Testis (tissue), 2 donors: ENCODE measurements around the gene NCOR1.

ENCODE experiments used
- POLR2A ChIP-seq: fragments of 450-650 bp; IDR thresholded peaks from one replicate; pipeline ENCODE4 v1.6.1; 2017; ENCODE audit warnings: antibody characterized with exemption, mild to moderate bottlenecking, moderate library complexity
- TF ChIP-seq, protein P1 (sequence below), 3 experiments: fragments of 450-650 bp in 2 of 3; fragments of 200-600 bp in 1 of 3; sonication (generic) in 1 of 3; IDR thresholded peaks; one replicate each; pipeline ENCODE4 v1.5.1; 2016 to 2019; ENCODE audit warnings: antibody characterized with exemption in 3 of 3, mild to moderate bottlenecking in 2 of 3, moderate library complexity in 1 of 3

DNA sequence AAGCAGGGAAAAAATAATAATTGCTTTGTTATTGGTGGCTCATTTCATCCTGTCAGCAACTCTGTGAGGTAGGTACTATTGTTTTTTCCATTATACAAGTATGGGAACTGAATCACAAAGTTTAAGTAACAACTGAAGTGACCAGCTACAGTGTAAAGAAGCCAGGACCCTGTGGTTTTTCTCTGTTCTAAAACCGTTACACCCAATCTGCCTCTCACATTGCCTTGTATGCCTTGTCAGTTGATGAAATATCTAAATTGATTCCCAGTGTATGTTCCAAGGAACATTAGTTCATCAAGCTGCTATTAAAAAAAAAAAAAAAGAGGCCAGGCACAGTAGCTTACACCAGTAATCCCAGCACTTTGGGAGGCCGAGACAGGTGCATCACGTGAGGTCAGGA is 7.1 kb upstream of the NCOR1 start:
- TF ChIP-seq POLR2A: no peak
- TF ChIP-seq, protein P1, sequence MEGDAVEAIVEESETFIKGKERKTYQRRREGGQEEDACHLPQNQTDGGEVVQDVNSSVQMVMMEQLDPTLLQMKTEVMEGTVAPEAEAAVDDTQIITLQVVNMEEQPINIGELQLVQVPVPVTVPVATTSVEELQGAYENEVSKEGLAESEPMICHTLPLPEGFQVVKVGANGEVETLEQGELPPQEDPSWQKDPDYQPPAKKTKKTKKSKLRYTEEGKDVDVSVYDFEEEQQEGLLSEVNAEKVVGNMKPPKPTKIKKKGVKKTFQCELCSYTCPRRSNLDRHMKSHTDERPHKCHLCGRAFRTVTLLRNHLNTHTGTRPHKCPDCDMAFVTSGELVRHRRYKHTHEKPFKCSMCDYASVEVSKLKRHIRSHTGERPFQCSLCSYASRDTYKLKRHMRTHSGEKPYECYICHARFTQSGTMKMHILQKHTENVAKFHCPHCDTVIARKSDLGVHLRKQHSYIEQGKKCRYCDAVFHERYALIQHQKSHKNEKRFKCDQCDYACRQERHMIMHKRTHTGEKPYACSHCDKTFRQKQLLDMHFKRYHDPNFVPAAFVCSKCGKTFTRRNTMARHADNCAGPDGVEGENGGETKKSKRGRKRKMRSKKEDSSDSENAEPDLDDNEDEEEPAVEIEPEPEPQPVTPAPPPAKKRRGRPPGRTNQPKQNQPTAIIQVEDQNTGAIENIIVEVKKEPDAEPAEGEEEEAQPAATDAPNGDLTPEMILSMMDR (IDR thresholded peaks at IDR 0.05): no peak
